Measurements from ENCODE around the gene ISM1.

DNA sequence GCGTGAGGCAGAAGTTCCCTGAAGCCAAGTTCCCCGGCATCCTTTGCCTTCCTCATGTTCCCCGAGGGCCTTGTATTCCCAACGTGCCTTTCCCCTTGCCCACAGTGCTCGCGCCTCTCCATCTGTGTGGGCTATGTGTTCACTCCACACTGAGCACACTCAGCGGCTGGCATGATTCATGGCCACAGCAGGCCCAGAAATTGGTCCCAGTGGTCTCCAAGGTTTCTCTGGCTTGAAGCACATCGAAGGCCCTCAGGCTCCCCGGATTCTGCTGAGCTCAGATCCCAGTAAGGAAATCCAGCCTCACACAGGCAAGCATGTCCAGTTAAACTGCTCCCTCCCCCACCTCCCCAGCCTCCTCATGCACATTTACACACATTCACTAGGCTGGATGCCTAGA, 123.6 kb downstream of the ISM1 start:
- TF ChIP-seq POLR2AphosphoS5 (IDR thresholded peaks at IDR 0.05; ENCODE audit: low read depth) (no peak), CREB1 (CRISPR knock-in tag; IDR thresholded peaks at IDR 0.05; ENCODE audit: low read depth) (no peak), EZH2 (IDR thresholded peaks at IDR 0.05; ENCODE audit: low read depth, unreplicated experiment) (no peak)
- TF ChIP-seq, protein P1, sequence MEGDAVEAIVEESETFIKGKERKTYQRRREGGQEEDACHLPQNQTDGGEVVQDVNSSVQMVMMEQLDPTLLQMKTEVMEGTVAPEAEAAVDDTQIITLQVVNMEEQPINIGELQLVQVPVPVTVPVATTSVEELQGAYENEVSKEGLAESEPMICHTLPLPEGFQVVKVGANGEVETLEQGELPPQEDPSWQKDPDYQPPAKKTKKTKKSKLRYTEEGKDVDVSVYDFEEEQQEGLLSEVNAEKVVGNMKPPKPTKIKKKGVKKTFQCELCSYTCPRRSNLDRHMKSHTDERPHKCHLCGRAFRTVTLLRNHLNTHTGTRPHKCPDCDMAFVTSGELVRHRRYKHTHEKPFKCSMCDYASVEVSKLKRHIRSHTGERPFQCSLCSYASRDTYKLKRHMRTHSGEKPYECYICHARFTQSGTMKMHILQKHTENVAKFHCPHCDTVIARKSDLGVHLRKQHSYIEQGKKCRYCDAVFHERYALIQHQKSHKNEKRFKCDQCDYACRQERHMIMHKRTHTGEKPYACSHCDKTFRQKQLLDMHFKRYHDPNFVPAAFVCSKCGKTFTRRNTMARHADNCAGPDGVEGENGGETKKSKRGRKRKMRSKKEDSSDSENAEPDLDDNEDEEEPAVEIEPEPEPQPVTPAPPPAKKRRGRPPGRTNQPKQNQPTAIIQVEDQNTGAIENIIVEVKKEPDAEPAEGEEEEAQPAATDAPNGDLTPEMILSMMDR (conservative IDR thresholded peaks at IDR 0.05; ENCODE audit: low read depth in 2 of 2) = no peak
- TF ChIP-seq, protein P2, sequence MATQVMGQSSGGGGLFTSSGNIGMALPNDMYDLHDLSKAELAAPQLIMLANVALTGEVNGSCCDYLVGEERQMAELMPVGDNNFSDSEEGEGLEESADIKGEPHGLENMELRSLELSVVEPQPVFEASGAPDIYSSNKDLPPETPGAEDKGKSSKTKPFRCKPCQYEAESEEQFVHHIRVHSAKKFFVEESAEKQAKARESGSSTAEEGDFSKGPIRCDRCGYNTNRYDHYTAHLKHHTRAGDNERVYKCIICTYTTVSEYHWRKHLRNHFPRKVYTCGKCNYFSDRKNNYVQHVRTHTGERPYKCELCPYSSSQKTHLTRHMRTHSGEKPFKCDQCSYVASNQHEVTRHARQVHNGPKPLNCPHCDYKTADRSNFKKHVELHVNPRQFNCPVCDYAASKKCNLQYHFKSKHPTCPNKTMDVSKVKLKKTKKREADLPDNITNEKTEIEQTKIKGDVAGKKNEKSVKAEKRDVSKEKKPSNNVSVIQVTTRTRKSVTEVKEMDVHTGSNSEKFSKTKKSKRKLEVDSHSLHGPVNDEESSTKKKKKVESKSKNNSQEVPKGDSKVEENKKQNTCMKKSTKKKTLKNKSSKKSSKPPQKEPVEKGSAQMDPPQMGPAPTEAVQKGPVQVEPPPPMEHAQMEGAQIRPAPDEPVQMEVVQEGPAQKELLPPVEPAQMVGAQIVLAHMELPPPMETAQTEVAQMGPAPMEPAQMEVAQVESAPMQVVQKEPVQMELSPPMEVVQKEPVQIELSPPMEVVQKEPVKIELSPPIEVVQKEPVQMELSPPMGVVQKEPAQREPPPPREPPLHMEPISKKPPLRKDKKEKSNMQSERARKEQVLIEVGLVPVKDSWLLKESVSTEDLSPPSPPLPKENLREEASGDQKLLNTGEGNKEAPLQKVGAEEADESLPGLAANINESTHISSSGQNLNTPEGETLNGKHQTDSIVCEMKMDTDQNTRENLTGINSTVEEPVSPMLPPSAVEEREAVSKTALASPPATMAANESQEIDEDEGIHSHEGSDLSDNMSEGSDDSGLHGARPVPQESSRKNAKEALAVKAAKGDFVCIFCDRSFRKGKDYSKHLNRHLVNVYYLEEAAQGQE (IDR thresholded peaks at IDR 0.05; ENCODE audit: unreplicated experiment) = no peak
